ENCODE data around the gene C3.
"Not testable (repeated sequence)": the region's sequence is repeated elsewhere in the genome, so short reads cannot be mapped to it uniquely, and the experiment has no call there.

Gene C3

GRCh38 chr19:6674868-6675305 is 45.6 kb downstream of the C3 start:
- Histone ChIP-seq H3K4me1 (ENCODE audit: control insufficient read depth in 1 of 2, insufficient read depth in 1 of 2, low read depth in 1 of 2, low read length in 1 of 2) (peaks cover 52 to 53% of the 10 kb centered on the region in 2 experiments), H3K27me3 (no peaks in the 10 kb centered on the region), H3K4me3 (ENCODE audit: low read depth in 1 of 2, low read length in 1 of 2) (peak overlapping the region; percentile 47 to 50), H3K9me3 (no peaks in the 10 kb centered on the region), H3K27ac (peak overlapping the region; percentile 77), H3K36me3 (no peaks in the 10 kb centered on the region)
- no peak for TF ChIP-seq CTCF (IDR thresholded peaks at IDR 0.05)

GRCh38 chr19:6674408-6674807 is 46.0 kb downstream of the C3 start:
- not testable (repeated sequence) for H3K9me3 ChIP-seq, H3K27me3 ChIP-seq, H3K36me3 ChIP-seq
- H3K27ac ChIP-seq: peak overlapping the region; percentile 77
- peak overlapping the region; percentile 47 to 50 for H3K4me3 ChIP-seq (ENCODE audit: low read depth in 1 of 2, low read length in 1 of 2)
- H3K4me1 ChIP-seq (ENCODE audit: control insufficient read depth in 1 of 2, insufficient read depth in 1 of 2, low read depth in 1 of 2, low read length in 1 of 2): peaks cover 52 to 56% of the 10 kb centered on the region in 2 experiments

GRCh38 chr19:6672693-6673290 is 47.7 kb downstream of the C3 start:
- Histone ChIP-seq H3K36me3 (no peaks in the 10 kb centered on the region), H3K4me3 (ENCODE audit: low read depth in 1 of 2, low read length in 1 of 2) (no peak overlapping the region), H3K4me1 (ENCODE audit: control insufficient read depth in 1 of 2, insufficient read depth in 1 of 2, low read depth in 1 of 2, low read length in 1 of 2) (peaks cover 49 to 65% of the 10 kb centered on the region in 2 experiments), H3K27me3 (no peaks in the 10 kb centered on the region), H3K27ac (no peak overlapping the region), H3K9me3 (no peaks in the 10 kb centered on the region)
- no peak for TF ChIP-seq CTCF (IDR thresholded peaks at IDR 0.05)

GRCh38 chr19:6671960-6672359 is 48.5 kb downstream of the C3 start:
- no peaks in the 10 kb centered on the region for H3K9me3 ChIP-seq
- no peak overlapping the region for H3K4me3 ChIP-seq (ENCODE audit: low read depth in 1 of 2, low read length in 1 of 2)
- H3K36me3 ChIP-seq: no peaks in the 10 kb centered on the region
- H3K27ac ChIP-seq: peak overlapping the region; percentile 10
- H3K27me3 ChIP-seq: no peaks in the 10 kb centered on the region
- TF ChIP-seq CTCF (IDR thresholded peaks at IDR 0.05): no peak
- H3K4me1 ChIP-seq (ENCODE audit: control insufficient read depth in 1 of 2, insufficient read depth in 1 of 2, low read depth in 1 of 2, low read length in 1 of 2): peaks cover 54 to 69% of the 10 kb centered on the region in 2 experiments

GRCh38 chr19:6668691-6669090 is 51.8 kb downstream of the C3 start:
- H3K27me3 ChIP-seq: no peaks in the 10 kb centered on the region
- no peak for TF ChIP-seq CTCF (IDR thresholded peaks at IDR 0.05)
- peak overlapping the region; percentile 78 to 99 for H3K4me3 ChIP-seq (ENCODE audit: low read depth in 1 of 2, low read length in 1 of 2)
- H3K9me3 ChIP-seq: no peaks in the 10 kb centered on the region
- H3K36me3 ChIP-seq: peaks cover 30% of the 10 kb centered on the region
- H3K4me1 ChIP-seq (ENCODE audit: control insufficient read depth in 1 of 2, insufficient read depth in 1 of 2, low read depth in 1 of 2, low read length in 1 of 2): peaks cover 60 to 83% of the 10 kb centered on the region in 2 experiments
- H3K27ac ChIP-seq: peak overlapping the region; percentile 91

- Histone ChIP-seq H3K9me3 (no peaks in the 10 kb centered on the region), H3K4me3 (ENCODE audit: low read depth in 1 of 2, low read length in 1 of 2) (peak overlapping the region; percentile 78 to 99), H3K27me3 (no peaks in the 10 kb centered on the region), H3K4me1 (ENCODE audit: control insufficient read depth in 1 of 2, insufficient read depth in 1 of 2, low read depth in 1 of 2, low read length in 1 of 2) (peaks cover 74 to 96% of the 10 kb centered on the region in 2 experiments), H3K27ac (peak overlapping the region; percentile 91), H3K36me3 (peaks cover 37% of the 10 kb centered on the region)
- TF ChIP-seq CTCF (IDR thresholded peaks at IDR 0.05): peak; percentile 44
Observed at GRCh38 chr19:6667114-6667627, 53.3 kb downstream of the C3 start.

Data from neutrophil (primary cell).